GM23338 (cell line): ENCODE results near the gene MICAL3. TPM values are rescaled to one million over a fixed set of nuclear protein-coding genes. Genes with fewer than 3 reads are reported as not detected.

ENCODE experiments used
- ATAC-seq: fragments of 200-7000 bp; cut with Tn5 transposase; 3 replicates; pipeline ENCODE4 v1.9.1; 2020
- DNase-seq: peaks from one replicate; pipeline ENCODE4 v3.0.0-alpha.2; 2015; ENCODE audit warnings: low spot score
- H2AFZ ChIP-seq: fragments of 200-600 bp; sonication (generic); 2 replicates; pipeline ENCODE4 v1.8.0; 2016; ENCODE audit warnings: antibody characterized with exemption, mild to moderate bottlenecking, moderate library complexity
- H3F3A ChIP-seq: fragments of 200-600 bp; sonication (generic); replicated peaks from 2 replicates; pipeline ENCODE4 v1.8.0; 2017; ENCODE audit warnings: antibody characterized with exemption, mixed run types, low read depth
- H3K27ac ChIP-seq: fragments of 200-600 bp; sonication (generic); 2 replicates; pipeline ENCODE4 v1.6.1; 2016; ENCODE audit warnings: low read depth
- H3K27me3 ChIP-seq: fragments of 200-600 bp; sonication (generic); 2 replicates; pipeline ENCODE4 v1.8.0; 2016; ENCODE audit warnings: mild to moderate bottlenecking, mixed run types, moderate library complexity; ENCODE audit not compliant: insufficient read depth
- H3K36me3 ChIP-seq: fragments of 200-600 bp; sonication (generic); 2 replicates; pipeline ENCODE4 v1.8.0; 2016; ENCODE audit warnings: mild to moderate bottlenecking; ENCODE audit not compliant: insufficient read depth
- H3K4me1 ChIP-seq: fragments of 200-600 bp; sonication (generic); 2 replicates; pipeline ENCODE4 v1.8.0; 2016; ENCODE audit warnings: mild to moderate bottlenecking, moderate library complexity; ENCODE audit not compliant: insufficient read depth
- H3K4me2 ChIP-seq: fragments of 200-600 bp; sonication (generic); 2 replicates; pipeline ENCODE4 v1.7.1; 2017; ENCODE audit warnings: mixed run types
- H3K4me3 ChIP-seq: fragments of 200-600 bp; sonication (generic); 2 replicates; pipeline ENCODE4 v1.6.1; 2016; ENCODE audit warnings: mixed run types
- H3K79me2 ChIP-seq: fragments of 200-600 bp; sonication (generic); replicated peaks from 2 replicates; pipeline ENCODE4 v1.8.0; 2017; ENCODE audit warnings: mild to moderate bottlenecking; ENCODE audit not compliant: insufficient read depth
- H3K9me2 ChIP-seq: fragments of 200-600 bp; sonication (generic); 2 replicates; pipeline ENCODE4 v1.8.0; 2017; ENCODE audit not compliant: insufficient read depth
- H4K20me1 ChIP-seq: fragments of 200-600 bp; sonication (generic); replicated peaks from 2 replicates; pipeline ENCODE4 v1.8.0; 2017; ENCODE audit warnings: mild to moderate bottlenecking; ENCODE audit not compliant: insufficient read depth
- H3K27ac Mint-ChIP-seq: 2 replicates; pipeline ENCODE4 v1.8.0; 2020; ENCODE audit warnings: inconsistent platforms, mild to moderate bottlenecking, moderate library complexity, mixed read lengths
- H3K27me3 Mint-ChIP-seq: 3 replicates; pipeline ENCODE4 v1.8.0; 2022; ENCODE audit warnings: low read depth, mild to moderate bottlenecking, moderate library complexity, mixed read lengths, inconsistent platforms; ENCODE audit not compliant: insufficient read depth, poor library complexity
- H3K36me3 Mint-ChIP-seq: 3 replicates; pipeline ENCODE4 v1.8.0; 2021; ENCODE audit warnings: low read depth, mild to moderate bottlenecking, inconsistent platforms, moderate library complexity, mixed read lengths
- H3K4me1 Mint-ChIP-seq: 3 replicates; pipeline ENCODE4 v1.8.0; 2020; ENCODE audit warnings: mild to moderate bottlenecking, inconsistent platforms, mixed read lengths
- H3K4me3 Mint-ChIP-seq: 3 replicates; pipeline ENCODE4 v1.8.0; 2021; ENCODE audit warnings: moderate library complexity, mild to moderate bottlenecking, inconsistent platforms, mixed read lengths
- H3K9me3 Mint-ChIP-seq: 3 replicates; pipeline ENCODE4 v1.8.0; 2020; ENCODE audit warnings: moderate library complexity, mild to moderate bottlenecking, inconsistent platforms, mixed read lengths
- CREB1 ChIP-seq: fragments of 250-450 bp; sonication (Bioruptor Pico); IDR thresholded peaks from 2 replicates; pipeline ENCODE4 v1.5.0; 2020; ENCODE audit warnings: low read depth, mild to moderate bottlenecking, moderate library complexity
- JUNB ChIP-seq: IDR thresholded peaks from one replicate; pipeline ENCODE4 v1.6.1; 2016; ENCODE audit warnings: antibody characterized with exemption; ENCODE audit not compliant: unreplicated experiment
- NANOG ChIP-seq: IDR thresholded peaks from 2 replicates; pipeline ENCODE4 v1.6.1; 2016; ENCODE audit warnings: antibody characterized with exemption, borderline replicate concordance
- POLR2AphosphoS5 ChIP-seq: IDR thresholded peaks from 2 replicates; pipeline ENCODE4 v1.6.1; 2016; ENCODE audit warnings: antibody characterized with exemption, low read depth
- STAT1 ChIP-seq: IDR thresholded peaks from one replicate; pipeline ENCODE4 v1.6.1; 2016; ENCODE audit warnings: antibody characterized with exemption; ENCODE audit not compliant: unreplicated experiment
- ZNF114 ChIP-seq: fragments of 250-450 bp; sonication (Bioruptor Pico); IDR thresholded peaks from 2 replicates; pipeline ENCODE4 v1.5.0; 2020; ENCODE audit warnings: mild to moderate bottlenecking, moderate library complexity
- ZNF331 ChIP-seq: fragments of 250-450 bp; sonication (Bioruptor Pico); IDR thresholded peaks from 2 replicates; pipeline ENCODE4 v1.5.0; 2020; ENCODE audit warnings: low read depth, mild to moderate bottlenecking, moderate library complexity
- polyA plus RNA-seq: library from polyadenylated mRNA; unstranded; fragments of >200 nt; fragmentation: Nextera tagmentation; extraction: Ambion mirVana; gene quantifications from 2 replicates; pipeline ENCODE4 v1.2.1, GENCODE V29; 2016
- total RNA-seq: library from RNA; depleted of rRNA; stranded (reverse); fragments of >200 nt; shearing (Covaris generic); gene quantifications from 2 replicates; pipeline ENCODE4 v1.2.3, GENCODE V29; 2014
- TF ChIP-seq, protein P1 (sequence below): IDR thresholded peaks from 2 replicates; pipeline ENCODE4 v1.6.1; 2016; ENCODE audit warnings: antibody characterized with exemption
- TF ChIP-seq, protein P2 (sequence below): IDR thresholded peaks from one replicate; pipeline ENCODE4 v1.6.1; 2018; ENCODE audit warnings: antibody characterized with exemption; ENCODE audit not compliant: unreplicated experiment
- TF ChIP-seq, protein P3 (sequence below), 2 experiments: fragments of 200-600 bp in 1 of 2; sonication (generic) in 1 of 2; conservative IDR thresholded peaks; 2 replicates each; pipeline versions ENCODE4 v1.5.1 to v1.6.1; 2016 to 2017; ENCODE audit warnings: antibody characterized with exemption in 2 of 2, low read depth in 2 of 2, mild to moderate bottlenecking in 2 of 2, moderate library complexity in 1 of 2
- TF ChIP-seq, protein P4 (sequence below): fragments of 250-450 bp; sonication (Bioruptor Pico); IDR thresholded peaks from 2 replicates; pipeline ENCODE4 v1.5.0; 2020; ENCODE audit warnings: mild to moderate bottlenecking, moderate library complexity

The MICAL3 gene
- total and polyA plus RNA-seq, 2 experiments from 2014 or later = 10.1 to 33.9 TPM

DNA sequence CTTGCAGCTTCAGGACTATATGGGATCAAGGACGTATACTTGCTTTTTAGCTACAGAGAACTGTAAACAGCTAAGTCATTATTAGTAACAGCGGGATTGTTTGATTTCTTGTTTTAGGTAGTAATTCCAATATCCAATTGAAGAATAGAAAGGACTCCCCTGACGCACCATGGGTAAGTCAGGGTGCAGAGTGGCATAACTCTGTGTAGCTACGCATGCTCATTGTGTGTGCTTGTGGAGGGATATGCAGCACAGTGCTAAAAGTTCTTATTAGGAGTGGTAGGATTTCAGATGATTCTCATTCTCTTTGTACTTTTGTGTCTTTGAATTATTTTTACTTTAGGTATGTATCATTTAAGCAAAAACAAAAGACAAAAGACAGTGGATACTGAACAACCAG, 45.7 kb upstream of the MICAL3 start:
- TF ChIP-seq ZNF114 (no peak), NANOG (no peak), ZNF331 (no peak), POLR2AphosphoS5 (no peak), JUNB (no peak), STAT1 (no peak), CREB1 (no peak)
- TF ChIP-seq, protein P1, sequence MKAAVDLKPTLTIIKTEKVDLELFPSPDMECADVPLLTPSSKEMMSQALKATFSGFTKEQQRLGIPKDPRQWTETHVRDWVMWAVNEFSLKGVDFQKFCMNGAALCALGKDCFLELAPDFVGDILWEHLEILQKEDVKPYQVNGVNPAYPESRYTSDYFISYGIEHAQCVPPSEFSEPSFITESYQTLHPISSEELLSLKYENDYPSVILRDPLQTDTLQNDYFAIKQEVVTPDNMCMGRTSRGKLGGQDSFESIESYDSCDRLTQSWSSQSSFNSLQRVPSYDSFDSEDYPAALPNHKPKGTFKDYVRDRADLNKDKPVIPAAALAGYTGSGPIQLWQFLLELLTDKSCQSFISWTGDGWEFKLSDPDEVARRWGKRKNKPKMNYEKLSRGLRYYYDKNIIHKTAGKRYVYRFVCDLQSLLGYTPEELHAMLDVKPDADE = no peak
- TF ChIP-seq, protein P2, sequence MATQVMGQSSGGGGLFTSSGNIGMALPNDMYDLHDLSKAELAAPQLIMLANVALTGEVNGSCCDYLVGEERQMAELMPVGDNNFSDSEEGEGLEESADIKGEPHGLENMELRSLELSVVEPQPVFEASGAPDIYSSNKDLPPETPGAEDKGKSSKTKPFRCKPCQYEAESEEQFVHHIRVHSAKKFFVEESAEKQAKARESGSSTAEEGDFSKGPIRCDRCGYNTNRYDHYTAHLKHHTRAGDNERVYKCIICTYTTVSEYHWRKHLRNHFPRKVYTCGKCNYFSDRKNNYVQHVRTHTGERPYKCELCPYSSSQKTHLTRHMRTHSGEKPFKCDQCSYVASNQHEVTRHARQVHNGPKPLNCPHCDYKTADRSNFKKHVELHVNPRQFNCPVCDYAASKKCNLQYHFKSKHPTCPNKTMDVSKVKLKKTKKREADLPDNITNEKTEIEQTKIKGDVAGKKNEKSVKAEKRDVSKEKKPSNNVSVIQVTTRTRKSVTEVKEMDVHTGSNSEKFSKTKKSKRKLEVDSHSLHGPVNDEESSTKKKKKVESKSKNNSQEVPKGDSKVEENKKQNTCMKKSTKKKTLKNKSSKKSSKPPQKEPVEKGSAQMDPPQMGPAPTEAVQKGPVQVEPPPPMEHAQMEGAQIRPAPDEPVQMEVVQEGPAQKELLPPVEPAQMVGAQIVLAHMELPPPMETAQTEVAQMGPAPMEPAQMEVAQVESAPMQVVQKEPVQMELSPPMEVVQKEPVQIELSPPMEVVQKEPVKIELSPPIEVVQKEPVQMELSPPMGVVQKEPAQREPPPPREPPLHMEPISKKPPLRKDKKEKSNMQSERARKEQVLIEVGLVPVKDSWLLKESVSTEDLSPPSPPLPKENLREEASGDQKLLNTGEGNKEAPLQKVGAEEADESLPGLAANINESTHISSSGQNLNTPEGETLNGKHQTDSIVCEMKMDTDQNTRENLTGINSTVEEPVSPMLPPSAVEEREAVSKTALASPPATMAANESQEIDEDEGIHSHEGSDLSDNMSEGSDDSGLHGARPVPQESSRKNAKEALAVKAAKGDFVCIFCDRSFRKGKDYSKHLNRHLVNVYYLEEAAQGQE = no peak
- TF ChIP-seq, protein P3, sequence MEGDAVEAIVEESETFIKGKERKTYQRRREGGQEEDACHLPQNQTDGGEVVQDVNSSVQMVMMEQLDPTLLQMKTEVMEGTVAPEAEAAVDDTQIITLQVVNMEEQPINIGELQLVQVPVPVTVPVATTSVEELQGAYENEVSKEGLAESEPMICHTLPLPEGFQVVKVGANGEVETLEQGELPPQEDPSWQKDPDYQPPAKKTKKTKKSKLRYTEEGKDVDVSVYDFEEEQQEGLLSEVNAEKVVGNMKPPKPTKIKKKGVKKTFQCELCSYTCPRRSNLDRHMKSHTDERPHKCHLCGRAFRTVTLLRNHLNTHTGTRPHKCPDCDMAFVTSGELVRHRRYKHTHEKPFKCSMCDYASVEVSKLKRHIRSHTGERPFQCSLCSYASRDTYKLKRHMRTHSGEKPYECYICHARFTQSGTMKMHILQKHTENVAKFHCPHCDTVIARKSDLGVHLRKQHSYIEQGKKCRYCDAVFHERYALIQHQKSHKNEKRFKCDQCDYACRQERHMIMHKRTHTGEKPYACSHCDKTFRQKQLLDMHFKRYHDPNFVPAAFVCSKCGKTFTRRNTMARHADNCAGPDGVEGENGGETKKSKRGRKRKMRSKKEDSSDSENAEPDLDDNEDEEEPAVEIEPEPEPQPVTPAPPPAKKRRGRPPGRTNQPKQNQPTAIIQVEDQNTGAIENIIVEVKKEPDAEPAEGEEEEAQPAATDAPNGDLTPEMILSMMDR (conservative IDR thresholded peaks at IDR 0.05; ENCODE audit: low read depth in 2 of 2) = no peak
- TF ChIP-seq, protein P4, sequence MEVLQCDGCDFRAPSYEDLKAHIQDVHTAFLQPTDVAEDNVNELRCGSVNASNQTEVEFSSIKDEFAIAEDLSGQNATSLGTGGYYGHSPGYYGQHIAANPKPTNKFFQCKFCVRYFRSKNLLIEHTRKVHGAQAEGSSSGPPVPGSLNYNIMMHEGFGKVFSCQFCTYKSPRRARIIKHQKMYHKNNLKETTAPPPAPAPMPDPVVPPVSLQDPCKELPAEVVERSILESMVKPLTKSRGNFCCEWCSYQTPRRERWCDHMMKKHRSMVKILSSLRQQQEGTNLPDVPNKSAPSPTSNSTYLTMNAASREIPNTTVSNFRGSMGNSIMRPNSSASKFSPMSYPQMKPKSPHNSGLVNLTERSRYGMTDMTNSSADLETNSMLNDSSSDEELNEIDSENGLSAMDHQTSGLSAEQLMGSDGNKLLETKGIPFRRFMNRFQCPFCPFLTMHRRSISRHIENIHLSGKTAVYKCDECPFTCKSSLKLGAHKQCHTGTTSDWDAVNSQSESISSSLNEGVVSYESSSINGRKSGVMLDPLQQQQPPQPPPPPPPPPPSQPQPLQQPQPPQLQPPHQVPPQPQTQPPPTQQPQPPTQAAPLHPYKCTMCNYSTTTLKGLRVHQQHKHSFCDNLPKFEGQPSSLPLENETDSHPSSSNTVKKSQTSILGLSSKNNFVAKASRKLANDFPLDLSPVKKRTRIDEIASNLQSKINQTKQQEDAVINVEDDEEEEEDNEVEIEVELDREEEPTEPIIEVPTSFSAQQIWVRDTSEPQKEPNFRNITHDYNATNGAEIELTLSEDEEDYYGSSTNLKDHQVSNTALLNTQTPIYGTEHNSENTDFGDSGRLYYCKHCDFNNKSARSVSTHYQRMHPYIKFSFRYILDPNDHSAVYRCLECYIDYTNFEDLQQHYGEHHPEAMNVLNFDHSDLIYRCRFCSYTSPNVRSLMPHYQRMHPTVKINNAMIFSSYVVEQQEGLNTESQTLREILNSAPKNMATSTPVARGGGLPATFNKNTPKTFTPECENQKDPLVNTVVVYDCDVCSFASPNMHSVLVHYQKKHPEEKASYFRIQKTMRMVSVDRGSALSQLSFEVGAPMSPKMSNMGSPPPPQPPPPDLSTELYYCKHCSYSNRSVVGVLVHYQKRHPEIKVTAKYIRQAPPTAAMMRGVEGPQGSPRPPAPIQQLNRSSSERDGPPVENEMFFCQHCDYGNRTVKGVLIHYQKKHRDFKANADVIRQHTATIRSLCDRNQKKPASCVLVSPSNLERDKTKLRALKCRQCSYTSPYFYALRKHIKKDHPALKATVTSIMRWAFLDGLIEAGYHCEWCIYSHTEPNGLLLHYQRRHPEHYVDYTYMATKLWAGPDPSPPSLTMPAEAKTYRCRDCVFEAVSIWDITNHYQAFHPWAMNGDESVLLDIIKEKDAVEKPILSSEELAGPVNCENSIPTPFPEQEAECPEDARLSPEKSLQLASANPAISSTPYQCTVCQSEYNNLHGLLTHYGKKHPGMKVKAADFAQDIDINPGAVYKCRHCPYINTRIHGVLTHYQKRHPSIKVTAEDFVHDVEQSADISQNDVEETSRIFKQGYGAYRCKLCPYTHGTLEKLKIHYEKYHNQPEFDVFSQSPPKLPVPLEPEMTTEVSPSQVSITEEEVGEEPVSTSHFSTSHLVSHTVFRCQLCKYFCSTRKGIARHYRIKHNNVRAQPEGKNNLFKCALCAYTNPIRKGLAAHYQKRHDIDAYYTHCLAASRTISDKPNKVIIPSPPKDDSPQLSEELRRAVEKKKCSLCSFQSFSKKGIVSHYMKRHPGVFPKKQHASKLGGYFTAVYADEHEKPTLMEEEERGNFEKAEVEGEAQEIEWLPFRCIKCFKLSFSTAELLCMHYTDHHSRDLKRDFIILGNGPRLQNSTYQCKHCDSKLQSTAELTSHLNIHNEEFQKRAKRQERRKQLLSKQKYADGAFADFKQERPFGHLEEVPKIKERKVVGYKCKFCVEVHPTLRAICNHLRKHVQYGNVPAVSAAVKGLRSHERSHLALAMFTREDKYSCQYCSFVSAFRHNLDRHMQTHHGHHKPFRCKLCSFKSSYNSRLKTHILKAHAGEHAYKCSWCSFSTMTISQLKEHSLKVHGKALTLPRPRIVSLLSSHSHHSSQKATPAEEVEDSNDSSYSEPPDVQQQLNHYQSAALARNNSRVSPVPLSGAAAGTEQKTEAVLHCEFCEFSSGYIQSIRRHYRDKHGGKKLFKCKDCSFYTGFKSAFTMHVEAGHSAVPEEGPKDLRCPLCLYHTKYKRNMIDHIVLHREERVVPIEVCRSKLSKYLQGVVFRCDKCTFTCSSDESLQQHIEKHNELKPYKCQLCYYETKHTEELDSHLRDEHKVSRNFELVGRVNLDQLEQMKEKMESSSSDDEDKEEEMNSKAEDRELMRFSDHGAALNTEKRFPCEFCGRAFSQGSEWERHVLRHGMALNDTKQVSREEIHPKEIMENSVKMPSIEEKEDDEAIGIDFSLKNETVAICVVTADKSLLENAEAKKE (CRISPR knock-in tag) = no peak
- ATAC-seq (no peak), DNase-seq (no peak)
- H3K4me3 ChIP-seq = no peak overlapping the region
- H4K20me1 ChIP-seq = no peaks in the 10 kb centered on the region
- H3K9me2 ChIP-seq = no peaks in the 10 kb centered on the region
- no peak overlapping the region for H3K27ac ChIP-seq
- H3K9me3 Mint-ChIP-seq = no peaks in the 10 kb centered on the region
- H3K27me3 ChIP-seq = no peaks in the 10 kb centered on the region
- no peaks in the 10 kb centered on the region for H3K4me1 ChIP-seq
- peaks cover under 1% of the 10 kb centered on the region; the same call in 2 of the 3 replicates for H3K4me1 Mint-ChIP-seq
- H3K27me3 Mint-ChIP-seq = peaks cover 3% of the 10 kb centered on the region
- H3K4me2 ChIP-seq = no peak overlapping the region
- H2AFZ ChIP-seq = no peak overlapping the region
- H3F3A ChIP-seq = no peaks in the 10 kb centered on the region
- H3K36me3 Mint-ChIP-seq = no peaks in the 10 kb centered on the region
- no peak overlapping the region for H3K4me3 Mint-ChIP-seq
- H3K36me3 ChIP-seq = no peaks in the 10 kb centered on the region
- no peak overlapping the region for H3K27ac Mint-ChIP-seq
- H3K79me2 ChIP-seq = no peaks in the 10 kb centered on the region
